M059J (cell line): ENCODE results near the gene ACP3. TPM values are rescaled to one million over a fixed set of nuclear protein-coding genes. Genes with fewer than 3 reads are reported as not detected.
A peak's percentile ranks its signal among the peaks of the same experiment; 100 is the strongest.
"Not testable (repeated sequence)": the region's sequence is repeated elsewhere in the genome, so short reads cannot be mapped to it uniquely, and the experiment has no call there.

Experiments
- DNase-seq: peaks from one replicate; pipeline ENCODE4 v3.0.0-alpha.2; 2012; ENCODE audit warnings: low read depth
- total RNA-seq: library from RNA; depleted of rRNA; stranded (reverse); fragments of >200 nt; shearing (Covaris generic); gene quantifications from 2 replicates; pipeline ENCODE4 v1.2.3, GENCODE V29; 2014; rRNA removed

ACP3 gene
- 0.52 and 1.9 TPM in 2 replicates for total RNA-seq

- DNase-seq = peak; percentile 62
Observed at GRCh38 chr3:132317229-132317948, at the start of gene ACP3. Gene ACP3, plus strand, starts transcription at chr3:132317407. Its CDS starts 50 bp downstream, at chr3:132317457.

GRCh38 chr3:132268956-132269355 is 48.3 kb upstream of the ACP3 start:
- DNase-seq = peak; percentile 18

GRCh38 chr3:132273036-132273435 is 44.2 kb upstream of the ACP3 start:
- DNase-seq = no peak

DNA sequence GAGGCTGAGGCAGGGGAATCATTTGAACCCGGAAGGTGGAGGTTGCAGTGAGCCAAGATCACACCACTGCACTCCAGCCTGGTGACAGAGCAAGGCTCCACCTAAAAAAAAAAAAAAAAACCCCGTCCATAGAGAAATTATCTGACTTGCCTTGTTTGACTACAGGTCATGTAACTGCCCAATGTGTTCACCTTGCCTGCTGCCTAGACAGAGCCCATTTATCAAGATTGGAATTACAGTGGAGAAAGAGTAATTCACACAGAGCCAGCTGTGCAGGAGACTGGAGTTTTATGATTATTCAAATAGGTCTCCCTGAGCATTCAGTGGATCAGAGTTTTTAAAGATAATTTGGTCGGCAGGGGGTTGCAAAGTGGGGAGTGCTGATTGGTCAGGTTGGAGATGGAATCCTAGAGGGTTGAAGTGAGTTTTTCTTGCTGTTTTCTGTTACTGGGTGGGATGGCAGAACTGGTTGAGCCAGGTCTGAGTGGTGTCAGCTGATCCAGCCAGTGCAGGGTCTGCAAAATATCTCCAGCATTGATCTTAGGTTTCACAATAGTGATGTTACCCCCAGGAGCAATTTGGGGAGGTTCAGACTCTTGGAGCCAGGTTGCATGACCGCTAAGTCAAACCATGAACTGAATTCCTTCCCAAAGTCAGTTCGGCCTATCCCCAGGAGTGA is 40.8 kb upstream of the ACP3 start:
- DNase-seq = no peak

GRCh38 chr3:132279030-132279429 is 38.2 kb upstream of the ACP3 start:
- DNase-seq = no peak

- no peak for DNase-seq
Observed at GRCh38 chr3:132283440-132283839, 33.8 kb upstream of the ACP3 start.

DNA sequence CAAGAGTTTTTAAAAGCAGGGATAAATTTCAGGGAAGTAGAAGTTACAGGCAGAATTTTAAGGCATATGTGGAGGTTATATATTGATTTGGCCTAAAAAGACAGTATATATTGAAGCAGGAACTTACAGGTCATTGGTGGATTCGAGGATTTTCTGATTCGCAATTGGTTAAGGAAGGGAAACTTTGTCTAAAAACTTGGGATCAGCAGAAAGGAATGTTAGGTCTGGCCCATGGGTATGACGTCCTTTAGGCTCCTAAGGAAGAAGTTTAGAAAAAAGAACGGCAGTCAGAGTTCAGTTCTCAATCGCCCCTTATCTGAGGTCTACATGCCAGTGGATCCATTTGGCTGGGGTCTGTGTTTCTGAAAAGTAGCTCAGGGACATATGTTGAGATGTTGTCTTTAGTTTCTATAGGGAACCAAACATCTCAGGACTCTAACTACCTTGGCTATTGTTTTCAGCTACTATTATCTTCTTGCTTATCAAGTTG is 33.2 kb upstream of the ACP3 start:
- no peak for DNase-seq

DNA sequence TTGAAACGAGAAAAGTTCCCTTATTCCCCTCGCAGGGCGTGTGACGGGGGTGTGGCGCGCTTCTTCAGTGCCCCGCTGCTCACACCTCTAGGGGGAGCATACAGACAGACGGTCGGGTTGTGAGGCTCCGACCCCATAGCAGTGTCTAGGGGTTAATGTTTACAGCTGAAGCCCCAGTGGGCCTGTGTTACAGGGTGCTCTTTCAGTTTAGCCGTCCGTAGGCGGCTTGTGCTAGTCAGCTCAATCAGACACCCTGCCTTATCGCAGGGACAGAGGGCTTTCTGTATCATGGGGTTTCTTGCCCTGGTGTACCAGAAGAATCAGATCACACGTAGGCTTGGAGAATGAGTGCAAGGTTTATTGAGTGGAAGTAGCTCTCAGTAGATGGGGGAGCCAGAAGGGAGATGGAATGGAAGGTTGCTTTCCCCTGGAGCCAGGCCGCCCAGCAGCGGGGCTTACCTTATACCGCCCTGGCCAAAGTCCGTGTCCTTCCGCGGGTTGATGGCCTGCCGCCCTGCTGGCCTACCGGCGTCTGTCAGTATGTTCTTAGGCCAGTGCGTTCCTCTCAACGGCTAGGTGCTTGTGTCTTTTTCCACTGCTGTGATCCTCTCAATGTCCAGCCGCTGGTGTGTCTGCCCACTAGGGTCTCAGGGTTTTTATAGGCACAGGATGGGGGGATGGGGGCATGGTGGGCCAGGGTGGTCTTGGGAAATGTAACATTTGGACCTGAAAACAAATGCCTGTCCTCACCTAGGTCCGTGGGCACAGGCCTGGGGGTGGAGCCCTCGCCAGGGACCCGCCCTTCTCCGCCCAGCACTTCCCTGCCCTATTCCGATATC is 32.2 kb upstream of the ACP3 start:
- DNase-seq = no peak

GRCh38 chr3:132285620-132285945 is 31.6 kb upstream of the ACP3 start:
- DNase-seq = no peak

DNA sequence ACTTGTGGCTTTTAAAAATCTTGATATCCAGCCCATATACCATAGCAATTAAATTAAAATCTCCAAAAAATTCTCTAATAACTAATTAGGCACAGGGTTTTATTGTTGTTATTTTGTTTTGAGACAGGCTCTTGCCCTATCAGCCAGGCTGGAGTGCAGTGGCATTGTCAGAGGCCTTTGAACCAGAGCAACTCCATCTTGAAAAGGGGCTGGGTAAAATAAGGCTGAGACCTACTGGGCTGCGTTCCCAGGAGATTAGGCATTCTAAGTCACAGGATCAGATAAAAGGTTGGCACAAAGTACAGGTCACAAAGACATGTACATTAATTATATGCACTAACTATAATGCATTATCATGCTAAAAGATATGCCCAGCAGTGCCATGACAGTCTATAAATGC is 31.2 kb upstream of the ACP3 start:
- DNase-seq = no peak

DNA sequence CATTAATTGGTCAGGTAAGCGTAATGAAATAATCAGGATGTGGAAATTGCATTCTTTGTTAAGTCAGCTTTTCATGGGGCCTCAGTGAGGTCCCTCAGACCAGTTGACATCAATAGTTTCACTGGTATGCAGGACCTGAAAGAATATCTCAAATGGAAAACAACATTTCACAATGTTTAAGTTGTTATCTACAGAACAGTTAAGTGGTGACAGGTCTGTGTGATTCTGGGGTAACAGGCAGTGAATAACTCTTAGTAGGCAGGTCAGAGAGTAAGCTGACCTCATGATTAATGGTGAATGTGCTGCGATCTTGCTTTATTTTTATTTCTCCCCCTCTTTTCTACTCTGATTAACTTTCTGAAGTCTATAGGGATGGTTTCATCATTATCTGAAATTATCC is 28.9 kb upstream of the ACP3 start:
- DNase-seq = no peak

GRCh38 chr3:132289316-132289715 is 27.9 kb upstream of the ACP3 start:
- DNase-seq = no peak

DNA sequence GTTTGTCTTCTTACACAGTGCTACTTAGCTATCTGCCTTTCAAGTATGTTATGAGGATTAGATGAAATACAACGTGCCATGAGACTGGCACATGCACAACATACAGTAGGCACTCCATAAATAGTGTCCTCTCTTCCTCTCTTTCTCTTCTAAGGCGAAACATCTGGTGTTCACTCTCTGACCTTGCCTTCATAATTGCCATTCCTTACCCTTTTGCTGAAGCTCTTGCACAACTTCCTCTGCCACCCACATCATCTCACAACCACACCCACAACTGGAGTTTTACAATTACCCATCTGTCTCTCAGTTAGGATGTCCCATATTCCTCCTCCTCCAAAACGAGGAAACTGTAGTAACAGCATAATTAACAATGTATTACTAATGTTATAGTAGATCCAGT is 26.4 kb upstream of the ACP3 start:
- DNase-seq = no peak

GRCh38 chr3:132292042-132292441 is 25.2 kb upstream of the ACP3 start:
- no peak for DNase-seq

- no peak for DNase-seq
Observed at GRCh38 chr3:132293251-132293650, 24.0 kb upstream of the ACP3 start.

DNA sequence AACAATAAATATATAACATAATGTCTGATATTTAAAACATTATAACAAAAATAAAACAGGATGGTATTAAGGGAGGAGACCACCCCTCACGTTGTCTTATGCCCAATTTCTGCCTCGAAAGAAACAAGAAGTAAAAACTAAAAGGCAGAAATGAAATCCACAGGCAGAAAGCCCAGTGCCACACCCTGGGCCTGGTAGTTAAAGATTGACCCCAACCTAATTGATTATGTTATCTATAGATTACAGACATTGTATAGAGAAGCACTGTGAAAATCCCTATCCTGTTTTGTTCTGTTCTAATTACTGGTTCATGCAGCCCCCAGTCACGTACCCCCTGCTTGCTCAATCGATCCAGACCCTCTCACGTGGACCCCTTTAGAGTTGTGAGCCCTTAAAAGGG is 22.3 kb upstream of the ACP3 start:
- no peak for DNase-seq

- not testable (repeated sequence) for DNase-seq
Observed at GRCh38 chr3:132303336-132304201, 13.6 kb upstream of the ACP3 start.

- DNase-seq = not testable (repeated sequence)
Observed at GRCh38 chr3:132304351-132304750, 12.9 kb upstream of the ACP3 start.

- DNase-seq = not testable (repeated sequence)
Observed at GRCh38 chr3:132310057-132310456, 7.2 kb upstream of the ACP3 start.

GRCh38 chr3:132311316-132311715 is 5.9 kb upstream of the ACP3 start:
- no peak for DNase-seq

- DNase-seq = no peak
Observed at GRCh38 chr3:132311841-132312240, 5.4 kb upstream of the ACP3 start.

- DNase-seq = no peak
Observed at GRCh38 chr3:132315851-132316250, 1.4 kb upstream of the ACP3 start.
